Tibial nerve (tissue), 4 donors: Measurements from ENCODE around the gene AFF2.

Source experiments
- CTCF ChIP-seq, 5 experiments: fragments of 200-600 bp in 3 of 5; fragments of 450-650 bp in 2 of 5; sonication (generic) in 3 of 5; IDR thresholded peaks; one replicate each; pipeline ENCODE4 v1.5.1; 2016 to 2019; ENCODE audit warnings: antibody characterized with exemption in 5 of 5, mild to moderate bottlenecking in 3 of 5, moderate library complexity in 2 of 5
- EP300 ChIP-seq, 2 donors: sonication (generic); formaldehyde crosslinking; IDR thresholded peaks; one replicate each; pipeline ENCODE4 v1.6.1; 2017; ENCODE audit warnings: antibody characterized with exemption in 2 of 2, mild to moderate bottlenecking in 1 of 2
- POLR2A ChIP-seq, 2 donors: fragments of 450-650 bp; IDR thresholded peaks; one replicate each; pipeline ENCODE4 v1.6.1; 2017; ENCODE audit warnings: antibody characterized with exemption in 2 of 2, mild to moderate bottlenecking in 2 of 2, moderate library complexity in 2 of 2

DNA sequence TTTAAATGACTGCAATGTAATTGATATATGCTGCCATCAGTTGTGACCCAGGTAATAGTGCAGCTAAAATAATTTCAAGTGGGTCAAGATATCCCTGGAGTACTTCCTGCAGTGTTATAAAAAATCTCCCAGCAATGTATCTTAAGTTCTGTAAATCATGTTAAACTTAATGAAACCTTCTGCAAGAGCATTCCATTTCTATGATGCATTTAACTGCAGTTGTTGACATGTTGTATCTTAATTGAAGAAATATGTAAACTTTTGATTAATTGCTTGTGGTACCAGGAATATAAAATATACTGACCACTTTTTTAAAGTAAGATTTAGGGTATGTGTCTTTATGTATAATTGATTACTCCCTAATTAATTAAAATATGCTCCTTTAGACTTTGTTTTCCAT is 213.6 kb downstream of the AFF2 start:
- no peak for TF ChIP-seq CTCF (IDR thresholded peaks at IDR 0.05)
- TF ChIP-seq EP300 (IDR thresholded peaks at IDR 0.05) = no peak
- TF ChIP-seq POLR2A (IDR thresholded peaks at IDR 0.05) = no peak
